Measurements from ENCODE around the gene EMP1. TPM values are rescaled to one million over a fixed set of nuclear protein-coding genes. Genes with fewer than 3 reads are reported as not detected.
A peak's percentile ranks its signal among the peaks of the same experiment; 100 is the strongest.

Gene EMP1
- total and polyA plus RNA-seq, 9 of the 15 experiments (the other 6 are each of a cell fraction or from before 2014, with no cell fraction given), result 0.10 to 0.60 TPM; not detected in 7

DNA sequence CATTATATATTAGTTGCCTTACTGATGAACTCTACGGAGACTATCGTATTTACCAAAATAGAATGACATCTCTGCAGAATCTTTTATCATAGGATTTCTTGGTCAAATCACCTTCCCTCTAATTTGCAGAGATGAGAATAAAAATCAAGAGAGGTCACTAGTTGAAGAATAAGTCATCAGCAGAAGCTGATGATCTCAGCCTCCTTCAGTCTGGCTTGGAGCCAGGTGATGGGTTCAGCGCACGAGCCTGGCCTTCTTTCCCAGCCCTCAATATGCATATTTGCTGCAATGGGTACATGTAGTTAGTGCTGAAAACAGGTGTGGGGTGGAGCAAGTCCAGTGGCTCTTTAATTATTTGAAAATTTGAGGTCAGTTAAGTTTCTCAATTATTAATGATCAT lies 19.2 kb upstream of the EMP1 start:
- DNase-seq (ENCODE audit: extremely low read depth in 1 of 4, low spot score in 3 of 4) (no peak), ATAC-seq (no peak), FAIRE-seq (no peak)
- TF ChIP-seq NFIC (IDR thresholded peaks at IDR 0.05), result peak; percentile 16; the same call in 1 of the 2 replicates
- TF ChIP-seq SIN3B (IDR thresholded peaks at IDR 0.05; ENCODE audit: low read depth), result no peak
- TF ChIP-seq, protein P1, sequence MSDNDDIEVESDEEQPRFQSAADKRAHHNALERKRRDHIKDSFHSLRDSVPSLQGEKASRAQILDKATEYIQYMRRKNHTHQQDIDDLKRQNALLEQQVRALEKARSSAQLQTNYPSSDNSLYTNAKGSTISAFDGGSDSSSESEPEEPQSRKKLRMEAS (CRISPR knock-in tag; IDR thresholded peaks at IDR 0.05), result no peak
- no peak overlapping the region for H3K27ac ChIP-seq (ENCODE audit: extremely low read depth, low read depth, low read length)
- no peaks in the 10 kb centered on the region for H3K9me1 ChIP-seq (ENCODE audit: control insufficient read depth, insufficient read depth, low read length)
- WGBS (ENCODE audit: insufficient coverage, low coverage, missing lambda C conversion rate), result 3% methylated on average over 4 of the region's 4 CpGs
- no peak overlapping the region for H2AFZ ChIP-seq (ENCODE audit: low read depth, low read length)
- peaks cover 0 to 4% of the 10 kb centered on the region in 2 experiments; a peak in 1 of 5 replicates for H3K27me3 ChIP-seq (ENCODE audit: control insufficient read depth in 2 of 2, insufficient read depth in 2 of 2, low read length in 2 of 2)
- no peaks in the 10 kb centered on the region for H3K79me2 ChIP-seq (ENCODE audit: control insufficient read depth, insufficient read depth, low read length)
- H4K20me1 ChIP-seq (replicated peaks; ENCODE audit: control insufficient read depth, insufficient read depth, low read length), result no peaks in the 10 kb centered on the region
- no TSS peak for BruUV-seq (replicated peaks)
- intact Hi-C loops (cut with micrococcal nuclease) (no loop called here), in situ Hi-C loops (cut with MboI) (no loop called here)
- ChIA-PET POLR2A (interaction anchor here (0.6 kb wide), 1 partner anchor 54 kb away, joined by 3 read pairs; no protein-coding TSS in a partner anchor), CTCF (ENCODE audit: low intra/inter-chr PET ratio) (no interaction called here)
- no peak overlapping the region for H3K9ac ChIP-seq (ENCODE audit: insufficient read depth in 1 of 2, low read depth in 2 of 2, low read length in 2 of 2)
- H3K4me3 ChIP-seq, result no peak overlapping the region
- H3K4me1 ChIP-seq (replicated peaks in 1 of 2; ENCODE audit: control insufficient read depth in 2 of 2, insufficient read depth in 2 of 2, low read length in 2 of 2), result no peaks in the 10 kb centered on the region
- no peak overlapping the region for H3K4me2 ChIP-seq (ENCODE audit: insufficient read depth, low read length)
- no peaks in the 10 kb centered on the region for H3K9me3 ChIP-seq (replicated peaks; ENCODE audit: control insufficient read depth, insufficient read depth, low read depth, low read length)
- no peaks in the 10 kb centered on the region for H3K36me3 ChIP-seq (ENCODE audit: control insufficient read depth, insufficient read depth, low read length)

DNA sequence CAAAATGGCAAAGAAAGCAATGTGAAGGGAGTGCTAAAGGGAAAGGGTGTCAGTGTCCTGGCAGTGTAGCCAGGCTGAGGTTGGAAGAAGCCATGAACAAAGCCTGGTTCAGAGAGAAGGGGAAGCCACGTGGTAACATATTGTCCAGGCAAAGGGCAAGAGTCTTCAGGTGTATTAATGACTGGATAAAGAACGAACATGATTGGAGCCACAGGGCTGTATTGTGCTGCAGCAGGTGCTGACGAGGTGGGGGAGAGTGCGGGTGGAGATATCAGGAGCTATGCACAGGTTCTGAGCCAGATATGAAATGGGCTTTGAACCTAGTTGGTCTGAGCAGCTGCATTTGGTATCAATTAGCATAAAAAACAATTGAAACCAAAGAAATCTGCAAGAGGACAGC lies 18.6 kb upstream of the EMP1 start:
- Histone ChIP-seq H3K9me3 (replicated peaks; ENCODE audit: control insufficient read depth, insufficient read depth, low read depth, low read length) (no peaks in the 10 kb centered on the region), H3K4me1 (replicated peaks in 1 of 2; ENCODE audit: control insufficient read depth in 2 of 2, insufficient read depth in 2 of 2, low read length in 2 of 2) (no peaks in the 10 kb centered on the region), H3K9ac (ENCODE audit: insufficient read depth in 1 of 2, low read depth in 2 of 2, low read length in 2 of 2) (no peak overlapping the region), H3K79me2 (ENCODE audit: control insufficient read depth, insufficient read depth, low read length) (no peaks in the 10 kb centered on the region), H2AFZ (ENCODE audit: low read depth, low read length) (no peak overlapping the region), H4K20me1 (replicated peaks; ENCODE audit: control insufficient read depth, insufficient read depth, low read length) (no peaks in the 10 kb centered on the region), H3K27ac (ENCODE audit: extremely low read depth, low read depth, low read length) (no peak overlapping the region), H3K27me3 (ENCODE audit: control insufficient read depth in 2 of 2, insufficient read depth in 2 of 2, low read length in 2 of 2) (peaks cover 0 to 8% of the 10 kb centered on the region in 2 experiments; a peak in 2 of 5 replicates), H3K4me3 (no peak overlapping the region), H3K4me2 (ENCODE audit: insufficient read depth, low read length) (no peak overlapping the region), H3K36me3 (ENCODE audit: control insufficient read depth, insufficient read depth, low read length) (no peaks in the 10 kb centered on the region), H3K9me1 (ENCODE audit: control insufficient read depth, insufficient read depth, low read length) (no peaks in the 10 kb centered on the region)
- FAIRE-seq, result no peak
- ChIA-PET CTCF (ENCODE audit: low intra/inter-chr PET ratio) (no interaction called here), POLR2A (interaction anchor here (0.6 kb wide), 1 partner anchor 54 kb away, joined by 3 read pairs; no protein-coding TSS in a partner anchor)
- intact Hi-C loops (cut with micrococcal nuclease) (no loop called here), in situ Hi-C loops (cut with MboI) (no loop called here)
- no peak for DNase-seq (ENCODE audit: extremely low read depth in 1 of 4, low spot score in 3 of 4)
- BruUV-seq (replicated peaks), result no TSS peak
- ATAC-seq, result no peak
- WGBS (ENCODE audit: insufficient coverage, low coverage, missing lambda C conversion rate), result 0% methylated on average over 4 of the region's 4 CpGs
- no peak for TF ChIP-seq JUNB (CRISPR knock-in tag; conservative IDR thresholded peaks at IDR 0.05)
- TF ChIP-seq, protein P2, sequence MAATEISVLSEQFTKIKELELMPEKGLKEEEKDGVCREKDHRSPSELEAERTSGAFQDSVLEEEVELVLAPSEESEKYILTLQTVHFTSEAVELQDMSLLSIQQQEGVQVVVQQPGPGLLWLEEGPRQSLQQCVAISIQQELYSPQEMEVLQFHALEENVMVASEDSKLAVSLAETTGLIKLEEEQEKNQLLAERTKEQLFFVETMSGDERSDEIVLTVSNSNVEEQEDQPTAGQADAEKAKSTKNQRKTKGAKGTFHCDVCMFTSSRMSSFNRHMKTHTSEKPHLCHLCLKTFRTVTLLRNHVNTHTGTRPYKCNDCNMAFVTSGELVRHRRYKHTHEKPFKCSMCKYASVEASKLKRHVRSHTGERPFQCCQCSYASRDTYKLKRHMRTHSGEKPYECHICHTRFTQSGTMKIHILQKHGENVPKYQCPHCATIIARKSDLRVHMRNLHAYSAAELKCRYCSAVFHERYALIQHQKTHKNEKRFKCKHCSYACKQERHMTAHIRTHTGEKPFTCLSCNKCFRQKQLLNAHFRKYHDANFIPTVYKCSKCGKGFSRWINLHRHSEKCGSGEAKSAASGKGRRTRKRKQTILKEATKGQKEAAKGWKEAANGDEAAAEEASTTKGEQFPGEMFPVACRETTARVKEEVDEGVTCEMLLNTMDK (IDR thresholded peaks at IDR 0.05; ENCODE audit: borderline replicate concordance, insufficient read depth, low read depth, low read length, poor library complexity, severe bottlenecking), result no peak
